Measurements from ENCODE around the gene MKRN1. TPM values are rescaled to one million over a fixed set of nuclear protein-coding genes. Genes with fewer than 3 reads are reported as not detected.

Gene MKRN1, protein sequence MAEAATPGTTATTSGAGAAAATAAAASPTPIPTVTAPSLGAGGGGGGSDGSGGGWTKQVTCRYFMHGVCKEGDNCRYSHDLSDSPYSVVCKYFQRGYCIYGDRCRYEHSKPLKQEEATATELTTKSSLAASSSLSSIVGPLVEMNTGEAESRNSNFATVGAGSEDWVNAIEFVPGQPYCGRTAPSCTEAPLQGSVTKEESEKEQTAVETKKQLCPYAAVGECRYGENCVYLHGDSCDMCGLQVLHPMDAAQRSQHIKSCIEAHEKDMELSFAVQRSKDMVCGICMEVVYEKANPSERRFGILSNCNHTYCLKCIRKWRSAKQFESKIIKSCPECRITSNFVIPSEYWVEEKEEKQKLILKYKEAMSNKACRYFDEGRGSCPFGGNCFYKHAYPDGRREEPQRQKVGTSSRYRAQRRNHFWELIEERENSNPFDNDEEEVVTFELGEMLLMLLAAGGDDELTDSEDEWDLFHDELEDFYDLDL
- total RNA-seq = 100 to 1,000 TPM in 1 of 4 donors, 10 to 100 TPM in 3; 66.4 to 105 (median 77.9) TPM

- WGBS = 1% methylated on average over 12 of the region's 71 CpGs
- H3K4me1 ChIP-seq = peaks cover 21 to 36% (median 31%) of the 10 kb centered on the region in 4 donors
- TF ChIP-seq POLR2A (IDR thresholded peaks at IDR 0.05; ENCODE audit: low read depth) (no peak), POLR2AphosphoS5 (IDR thresholded peaks at IDR 0.05) (peak; percentile 84 to 92), EP300 (IDR thresholded peaks at IDR 0.05) (no peak)
- H3K27me3 ChIP-seq = no peaks in the 10 kb centered on the region
- intact Hi-C loops (cut with DNase I) = loop anchor here (5.0 kb wide), 1 partner anchor 173 kb away; no protein-coding TSS in a partner anchor
- H3K27ac ChIP-seq (replicated peaks in 1 of 4) = peak within 1 kb of the TSS; percentile 89 to 94 (median 93)
- peak; percentile 96 for DNase-seq (ENCODE audit: extremely low spot score)
- H3K9me3 ChIP-seq = no peaks in the 10 kb centered on the region
- peak within 1 kb of the TSS; percentile 89 to 99 (median 96) for H3K4me3 ChIP-seq
- H3K36me3 ChIP-seq = no peaks in the 10 kb centered on the region
These were observed at the start of gene MKRN1 for GRCh38 chr7:140479062-140479738. TSS of gene MKRN1 (minus strand) at chr7:140479505. CDS start at chr7:140479344, 161 bp downstream.

DNA sequence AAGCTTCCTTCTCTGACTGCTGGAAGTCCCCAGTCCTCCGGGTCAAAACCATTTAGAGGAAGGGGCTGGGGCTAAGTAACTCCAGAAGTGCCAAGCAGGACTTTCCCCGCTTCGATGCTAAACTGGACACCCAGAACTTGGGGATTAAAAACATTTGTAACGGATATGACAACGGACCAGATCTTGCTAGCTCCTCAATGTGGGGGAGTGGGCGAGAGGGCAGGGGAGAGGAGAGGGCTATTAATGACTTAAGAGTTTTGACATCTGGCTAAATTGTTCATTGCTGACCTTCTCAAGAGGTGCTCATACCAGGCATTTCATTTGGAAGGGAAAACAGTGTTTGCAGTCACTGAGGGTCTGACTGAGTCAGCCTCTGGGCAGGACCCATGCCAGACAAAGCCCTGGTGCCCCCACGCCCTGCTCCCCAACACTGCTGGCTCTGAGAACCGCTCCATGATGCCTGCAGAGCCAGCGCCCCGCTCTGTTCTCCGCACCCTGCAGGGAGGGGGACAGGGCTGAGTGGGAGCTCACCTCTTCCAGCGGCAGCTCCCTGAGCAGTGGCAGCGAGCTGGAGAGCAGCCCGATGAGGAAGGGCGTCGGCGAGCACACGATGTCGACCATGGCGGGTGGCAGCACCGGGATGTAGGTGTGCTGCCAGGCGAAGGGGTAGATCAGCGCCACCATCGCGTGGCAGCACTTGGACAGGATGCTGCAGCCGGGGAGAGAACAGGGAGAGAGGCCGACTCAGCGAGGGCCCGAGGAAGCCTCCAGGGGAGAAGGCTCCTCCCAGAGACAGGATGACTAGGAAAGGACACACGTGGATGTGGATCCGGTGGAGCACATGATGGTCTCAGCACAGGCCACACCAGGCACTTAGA, 47.7 kb upstream of the MKRN1 start:
- intact Hi-C loops (cut with DNase I) = no loop called here
- Histone ChIP-seq H3K27ac (replicated peaks in 1 of 4) (peak overlapping the region; percentile 55 to 82 (median 76)), H3K36me3 (peaks cover 13 to 57% (median 43%) of the 10 kb centered on the region in 4 donors), H3K27me3 (no peaks in the 10 kb centered on the region), H3K4me3 (peak overlapping the region; percentile 5 to 44 (median 34)), H3K9me3 (no peaks in the 10 kb centered on the region), H3K4me1 (peaks cover 0 to 49% (median 25%) of the 10 kb centered on the region in 4 donors)
- 84% methylated on average over 30 of the region's 31 CpGs for whole genome bisulfite sequencing
- no peak for DNase-seq (ENCODE audit: extremely low spot score)
- TF ChIP-seq CTCF (IDR thresholded peaks at IDR 0.05) (no peak), POLR2AphosphoS5 (IDR thresholded peaks at IDR 0.05) (peak in 1 of 2 donors; percentile 83)

DNA sequence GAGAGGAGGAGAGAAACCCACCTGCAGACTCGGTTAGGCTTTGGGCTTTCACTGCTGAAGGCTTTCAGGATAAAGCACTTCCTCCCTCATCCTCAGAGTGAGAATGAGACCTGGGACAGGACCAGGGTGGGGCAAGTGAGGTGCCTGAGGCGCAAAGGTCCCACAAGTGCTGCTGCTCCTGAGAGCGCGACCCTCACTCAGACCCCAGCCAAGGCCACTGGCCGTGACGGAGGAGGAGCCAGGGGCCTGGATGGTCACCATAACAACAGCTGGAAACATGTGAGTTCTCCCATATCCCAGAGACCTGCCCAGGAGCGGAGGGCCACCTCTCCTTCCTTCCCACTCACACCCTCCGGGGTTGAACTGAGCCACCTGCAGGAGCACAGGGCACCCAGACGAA, 46.9 kb upstream of the MKRN1 start:
- TF ChIP-seq EP300 (IDR thresholded peaks at IDR 0.05) = no peak
- TF ChIP-seq CTCF (IDR thresholded peaks at IDR 0.05) = no peak
- no peak for TF ChIP-seq POLR2A (IDR thresholded peaks at IDR 0.05; ENCODE audit: low read depth)
- no peak for TF ChIP-seq POLR2AphosphoS5 (IDR thresholded peaks at IDR 0.05)
- Histone ChIP-seq H3K36me3 (peaks cover 17 to 65% (median 47%) of the 10 kb centered on the region in 4 donors), H3K4me1 (peaks cover 0 to 45% (median 22%) of the 10 kb centered on the region in 4 donors), H3K4me3 (peak overlapping the region; percentile 5 to 44 (median 34)), H3K27me3 (no peaks in the 10 kb centered on the region), H3K27ac (replicated peaks in 1 of 4) (peak overlapping the region; percentile 55 to 82 (median 76)), H3K9me3 (no peaks in the 10 kb centered on the region)
- intact Hi-C loops (cut with DNase I) = no loop called here
- whole genome bisulfite sequencing = 90% methylated on average over 9 of the region's 9 CpGs
- no peak for DNase-seq (ENCODE audit: extremely low spot score)

DNA sequence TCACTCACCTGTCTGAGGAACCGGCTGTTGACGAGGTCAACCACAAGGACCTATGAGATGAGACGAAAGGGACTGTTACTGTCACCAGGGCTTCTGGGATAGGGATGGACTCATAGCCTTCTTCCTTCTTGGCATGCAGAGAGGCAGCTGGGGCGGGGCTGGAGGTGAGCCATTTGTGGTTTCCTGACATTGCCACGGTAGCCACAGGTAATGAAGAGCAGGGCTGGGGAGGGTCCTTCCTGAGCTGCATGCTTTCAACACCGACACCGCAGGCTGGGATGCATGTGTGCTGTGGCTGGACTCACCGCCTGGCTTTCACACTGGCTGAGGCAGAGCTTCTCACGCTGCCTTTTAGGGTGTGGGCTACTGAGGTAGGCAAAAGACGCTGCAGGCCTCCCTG, 46.4 kb upstream of the MKRN1 start:
- Histone ChIP-seq H3K27ac (replicated peaks in 1 of 4) (peak overlapping the region; percentile 55 to 82 (median 76)), H3K9me3 (no peaks in the 10 kb centered on the region), H3K4me3 (peak overlapping the region in 3 of 4 donors; percentile 27 to 44 (median 42)), H3K27me3 (no peaks in the 10 kb centered on the region), H3K36me3 (peaks cover 17 to 70% (median 51%) of the 10 kb centered on the region in 4 donors), H3K4me1 (peaks cover 0 to 45% (median 23%) of the 10 kb centered on the region in 4 donors)
- DNase-seq (ENCODE audit: extremely low spot score) = no peak
- TF ChIP-seq POLR2A (IDR thresholded peaks at IDR 0.05; ENCODE audit: low read depth) (no peak), EP300 (IDR thresholded peaks at IDR 0.05) (no peak), POLR2AphosphoS5 (IDR thresholded peaks at IDR 0.05) (no peak), CTCF (IDR thresholded peaks at IDR 0.05) (no peak)
- intact Hi-C loops (cut with DNase I) = no loop called here
- WGBS = 91% methylated on average over 10 of the region's 10 CpGs

Measured in esophagus muscularis mucosa (tissue), 4 donors.